HepG2 (cell line): Measurements from ENCODE around the gene RIPOR3. TPM values are rescaled to one million over a fixed set of nuclear protein-coding genes. Genes with fewer than 3 reads are reported as not detected.

Experiments
- CEBPB ChIP-seq: IDR thresholded peaks from 2 replicates; pipeline ENCODE4 v1.6.1; 2011; ENCODE audit warnings: low read depth, low read length, improper control_type of control experiment, borderline replicate concordance
- E2F1 ChIP-seq: sonication (generic); formaldehyde crosslinking; IDR thresholded peaks from 2 replicates; pipeline ENCODE4 v1.5.0; 2020; ENCODE audit warnings: missing genetic modification reagents
- EED ChIP-seq: sonication (generic); formaldehyde crosslinking; IDR thresholded peaks from 2 replicates; pipeline ENCODE4 v1.5.0; 2020; ENCODE audit warnings: mild to moderate bottlenecking, missing genetic modification reagents
- HMG20B ChIP-seq: conservative IDR thresholded peaks from 2 replicates; pipeline ENCODE4 v1.6.1; 2016; ENCODE audit warnings: missing genetic modification reagents, missing compliant biosample characterization
- JUNB ChIP-seq: sonication (generic); formaldehyde crosslinking; IDR thresholded peaks from 2 replicates; pipeline ENCODE4 v1.8.0; 2022; ENCODE audit warnings: missing genetic modification reagents, mild to moderate bottlenecking, borderline replicate concordance
- ONECUT2 ChIP-seq: sonication (generic); formaldehyde crosslinking; IDR thresholded peaks from 2 replicates; pipeline ENCODE4 v1.4.0; 2020; ENCODE audit warnings: missing genetic modification reagents
- RBM39 ChIP-seq: fragments of 200-400 bp; formaldehyde crosslinking; IDR thresholded peaks from one replicate; pipeline ENCODE4 v1.6.1; 2018; ENCODE audit warnings: antibody characterized with exemption, mild to moderate bottlenecking, low read depth, low read length; ENCODE audit not compliant: poor library complexity, severe bottlenecking
- RXRA ChIP-seq: sonication (generic); formaldehyde crosslinking; IDR thresholded peaks from 2 replicates; pipeline ENCODE4 v1.5.1; 2020; ENCODE audit warnings: missing genetic modification reagents
- TAF1 ChIP-seq: sonication (generic); formaldehyde crosslinking; IDR thresholded peaks from 2 replicates; pipeline ENCODE4 v1.4.0; 2020; ENCODE audit warnings: missing genetic modification reagents
- TBX3 ChIP-seq: fragments of 450-650 bp; IDR thresholded peaks from 2 replicates; pipeline ENCODE4 v1.6.1; 2017; ENCODE audit warnings: antibody characterized with exemption, mild to moderate bottlenecking, inconsistent platforms, borderline replicate concordance
- XBP1 ChIP-seq: sonication (generic); formaldehyde crosslinking; IDR thresholded peaks from 2 replicates; pipeline ENCODE4 v1.5.0; 2020; ENCODE audit warnings: missing genetic modification reagents
- ZNF264 ChIP-seq: sonication (generic); formaldehyde crosslinking; IDR thresholded peaks from 2 replicates; pipeline ENCODE4 v1.4.0; 2020; ENCODE audit warnings: missing genetic modification reagents
- ZNF335 ChIP-seq: sonication (generic); formaldehyde crosslinking; IDR thresholded peaks from 2 replicates; pipeline ENCODE4 v1.4.0; 2020; ENCODE audit warnings: missing genetic modification reagents
- ZNF468 ChIP-seq: sonication (generic); formaldehyde crosslinking; IDR thresholded peaks from 2 replicates; pipeline ENCODE4 v1.8.0; 2022; ENCODE audit warnings: mild to moderate bottlenecking, moderate library complexity, missing genetic modification reagents
- ZNF563 ChIP-seq: sonication (generic); formaldehyde crosslinking; IDR thresholded peaks from 2 replicates; pipeline ENCODE4 v1.8.0; 2022; ENCODE audit warnings: mild to moderate bottlenecking, moderate library complexity, missing genetic modification reagents
- ZNF619 ChIP-seq: sonication (generic); formaldehyde crosslinking; IDR thresholded peaks from 2 replicates; pipeline ENCODE4 v1.4.0; 2020; ENCODE audit warnings: mild to moderate bottlenecking, missing genetic modification reagents
- ZNF678 ChIP-seq: sonication (generic); formaldehyde crosslinking; IDR thresholded peaks from 2 replicates; pipeline ENCODE4 v1.4.0; 2020; ENCODE audit warnings: mild to moderate bottlenecking, missing genetic modification reagents
- ZNF746 ChIP-seq: sonication (generic); formaldehyde crosslinking; IDR thresholded peaks from 2 replicates; pipeline ENCODE4 v1.8.0; 2022; ENCODE audit warnings: mild to moderate bottlenecking, missing genetic modification reagents
- ZNF839 ChIP-seq: sonication (generic); formaldehyde crosslinking; IDR thresholded peaks from 2 replicates; pipeline ENCODE4 v1.4.0; 2020; ENCODE audit warnings: missing genetic modification reagents, mild to moderate bottlenecking, borderline replicate concordance
- ZNF883 ChIP-seq: sonication (generic); formaldehyde crosslinking; IDR thresholded peaks from 2 replicates; pipeline ENCODE4 v1.5.1; 2020; ENCODE audit warnings: mild to moderate bottlenecking, missing genetic modification reagents; ENCODE audit errors: not compliant biosample characterization
- polyA plus RNA-seq, 8 experiments: library from polyadenylated mRNA; depleted of rRNA in 3 of 8; stranded (reverse) in 7 of 8; unstranded in 1 of 8; fragments of >200 nt; fragmentation: Illumina TruSeq in 4 of 8; extraction: Trizol in 4 of 8; gene quantifications; 2 replicates each; pipeline versions ENCODE4 v1.2.1 to v1.2.3, GENCODE V29; 2011 to 2016; ENCODE audit warnings: low read depth in 4 of 8, missing spikeins in 1 of 8, mixed read lengths in 1 of 8; ENCODE audit not compliant: insufficient read depth in 1 of 8
- total RNA-seq, 5 experiments: library from RNA; depleted of rRNA; stranded (reverse); fragments of >200 nt; fragmentation: Illumina TruSeq; extraction: Trizol; gene quantifications; 2 replicates each; pipeline ENCODE4 v1.2.3, GENCODE V29; 2016; ENCODE audit warnings: low read depth in 1 of 5
- TF ChIP-seq, protein P1 (sequence below): sonication (generic); formaldehyde crosslinking; IDR thresholded peaks from 2 replicates; pipeline ENCODE4 v1.5.0; 2020; ENCODE audit warnings: mild to moderate bottlenecking, missing genetic modification reagents, borderline replicate concordance

RIPOR3 gene
- total and polyA plus RNA-seq, 2 of the 13 experiments (the other 11 are each of a cell fraction or from before 2014, with no cell fraction given): 0.18 TPM; not detected in 1

GRCh38 chr20:50625986-50626677 is 65.2 kb downstream of the RIPOR3 start (continued):
- TF ChIP-seq CEBPB: no peak
- TF ChIP-seq ONECUT2 (CRISPR knock-in tag): no peak
- TF ChIP-seq ZNF678 (CRISPR knock-in tag): no peak
- TF ChIP-seq XBP1 (CRISPR knock-in tag): no peak
- 0 out of 2 replicates have a peak, but pooled peaks have one; percentile 7 for TF ChIP-seq ZNF264 (CRISPR knock-in tag)
- no peak for TF ChIP-seq EED
- TF ChIP-seq TAF1 (CRISPR knock-in tag): no peak; the same call in 1 of the 2 replicates
- 0 out of 2 replicates have a peak, but pooled peaks have one; percentile 64 for TF ChIP-seq ZNF746
- no peak for TF ChIP-seq ZNF468 (CRISPR knock-in tag)
- no peak for TF ChIP-seq TBX3
- no peak for TF ChIP-seq RBM39
- TF ChIP-seq, protein P1, sequence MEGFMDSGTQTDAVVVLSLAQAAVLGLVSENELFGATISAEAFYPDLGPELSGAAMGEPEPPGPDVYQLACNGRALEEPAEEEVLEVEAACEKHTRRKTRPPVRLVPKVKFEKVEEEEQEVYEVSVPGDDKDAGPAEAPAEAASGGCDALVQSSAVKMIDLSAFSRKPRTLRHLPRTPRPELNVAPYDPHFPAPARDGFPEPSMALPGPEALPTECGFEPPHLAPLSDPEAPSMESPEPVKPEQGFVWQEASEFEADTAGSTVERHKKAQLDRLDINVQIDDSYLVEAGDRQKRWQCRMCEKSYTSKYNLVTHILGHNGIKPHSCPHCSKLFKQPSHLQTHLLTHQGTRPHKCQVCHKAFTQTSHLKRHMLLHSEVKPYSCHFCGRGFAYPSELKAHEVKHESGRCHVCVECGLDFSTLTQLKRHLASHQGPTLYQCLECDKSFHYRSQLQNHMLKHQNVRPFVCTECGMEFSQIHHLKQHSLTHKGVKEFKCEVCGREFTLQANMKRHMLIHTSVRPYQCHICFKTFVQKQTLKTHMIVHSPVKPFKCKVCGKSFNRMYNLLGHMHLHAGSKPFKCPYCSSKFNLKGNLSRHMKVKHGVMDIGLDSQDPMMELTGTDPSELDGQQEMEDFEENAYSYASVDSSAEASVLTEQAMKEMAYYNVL (CRISPR knock-in tag): peak; percentile 59; the same call in 1 of the 2 replicates
- TF ChIP-seq RXRA: no peak
- TF ChIP-seq ZNF335: no peak
- no peak for TF ChIP-seq ZNF839 (CRISPR knock-in tag)
- peak; percentile 47; the same call in 1 of the 2 replicates for TF ChIP-seq HMG20B (CRISPR knock-in tag)
- TF ChIP-seq E2F1 (CRISPR knock-in tag): no peak
- TF ChIP-seq JUNB (CRISPR knock-in tag): no peak
- TF ChIP-seq ZNF883 (CRISPR knock-in tag): no peak
- no peak for TF ChIP-seq ZNF563 (CRISPR knock-in tag)
- TF ChIP-seq ZNF619 (CRISPR knock-in tag): no peak
